GM13976 (cell line): ENCODE results near the gene FXYD1.

Source experiments
- DNase-seq: peaks from one replicate; pipeline ENCODE4 v3.0.0; 2012; ENCODE audit warnings: low spot score
- in situ Hi-C: fragments of 300-500 bp; cut with MboI; formaldehyde crosslinking; loops from one replicate; pipeline ENCODE4 v1.12.0; 2022; ENCODE audit warnings: low sequenced_read_pairs, mixed read lengths, inconsistent platforms; ENCODE audit not compliant: unreplicated experiment
- TF ChIP-seq, protein P1 (sequence below): IDR thresholded peaks from 2 replicates; pipeline ENCODE4 v1.5.1; 2012; ENCODE audit warnings: borderline replicate concordance, mild to moderate bottlenecking; ENCODE audit not compliant: insufficient read depth; ENCODE audit errors: extremely low read depth, missing control alignments, control extremely low read depth

Gene FXYD1

DNA sequence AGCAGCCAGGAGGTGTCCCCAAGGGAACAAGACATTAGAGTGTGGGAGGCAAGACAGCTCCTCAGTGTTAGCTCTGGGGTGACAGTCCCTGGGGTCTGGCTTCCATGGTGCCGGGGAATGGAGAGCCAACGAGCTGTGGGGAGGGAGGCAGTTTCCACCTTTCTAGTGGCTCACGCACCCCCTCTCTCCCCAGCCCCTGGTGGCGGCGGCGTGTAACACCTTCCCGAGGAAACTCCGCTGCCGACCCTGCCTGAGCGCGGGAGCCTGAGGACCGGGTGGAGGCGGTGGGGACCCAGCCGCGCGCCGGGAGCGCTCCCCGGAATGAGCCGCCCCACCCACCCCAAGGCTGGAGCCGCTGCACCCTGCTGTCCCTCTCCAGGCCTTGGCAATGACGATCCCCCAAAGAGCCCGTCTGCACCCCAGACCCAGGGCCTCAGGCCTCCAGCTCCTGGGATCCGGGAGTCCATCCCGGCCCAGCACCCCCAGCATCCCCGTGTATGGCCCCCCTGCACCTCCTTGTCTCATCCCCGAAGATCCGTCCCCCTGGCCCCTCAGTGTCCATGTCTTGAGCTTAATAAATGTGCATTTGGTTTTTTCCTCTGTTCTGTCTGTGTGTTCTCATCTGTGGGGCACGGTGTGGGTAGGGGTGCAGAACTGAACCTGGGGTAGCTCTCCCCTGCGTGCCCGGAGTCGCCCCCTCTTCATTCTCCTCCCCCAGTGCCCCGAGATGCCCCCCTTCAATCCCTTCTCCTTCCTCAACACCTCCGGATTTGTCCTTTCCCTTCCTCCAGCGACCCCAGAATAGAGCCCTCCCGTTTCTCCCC is 15.3 kb downstream of the FXYD1 start:
- peak; percentile 81 for DNase-seq
- TF ChIP-seq, protein P1, sequence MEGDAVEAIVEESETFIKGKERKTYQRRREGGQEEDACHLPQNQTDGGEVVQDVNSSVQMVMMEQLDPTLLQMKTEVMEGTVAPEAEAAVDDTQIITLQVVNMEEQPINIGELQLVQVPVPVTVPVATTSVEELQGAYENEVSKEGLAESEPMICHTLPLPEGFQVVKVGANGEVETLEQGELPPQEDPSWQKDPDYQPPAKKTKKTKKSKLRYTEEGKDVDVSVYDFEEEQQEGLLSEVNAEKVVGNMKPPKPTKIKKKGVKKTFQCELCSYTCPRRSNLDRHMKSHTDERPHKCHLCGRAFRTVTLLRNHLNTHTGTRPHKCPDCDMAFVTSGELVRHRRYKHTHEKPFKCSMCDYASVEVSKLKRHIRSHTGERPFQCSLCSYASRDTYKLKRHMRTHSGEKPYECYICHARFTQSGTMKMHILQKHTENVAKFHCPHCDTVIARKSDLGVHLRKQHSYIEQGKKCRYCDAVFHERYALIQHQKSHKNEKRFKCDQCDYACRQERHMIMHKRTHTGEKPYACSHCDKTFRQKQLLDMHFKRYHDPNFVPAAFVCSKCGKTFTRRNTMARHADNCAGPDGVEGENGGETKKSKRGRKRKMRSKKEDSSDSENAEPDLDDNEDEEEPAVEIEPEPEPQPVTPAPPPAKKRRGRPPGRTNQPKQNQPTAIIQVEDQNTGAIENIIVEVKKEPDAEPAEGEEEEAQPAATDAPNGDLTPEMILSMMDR = peak; percentile 51
- in situ Hi-C loops = no loop called here

DNA sequence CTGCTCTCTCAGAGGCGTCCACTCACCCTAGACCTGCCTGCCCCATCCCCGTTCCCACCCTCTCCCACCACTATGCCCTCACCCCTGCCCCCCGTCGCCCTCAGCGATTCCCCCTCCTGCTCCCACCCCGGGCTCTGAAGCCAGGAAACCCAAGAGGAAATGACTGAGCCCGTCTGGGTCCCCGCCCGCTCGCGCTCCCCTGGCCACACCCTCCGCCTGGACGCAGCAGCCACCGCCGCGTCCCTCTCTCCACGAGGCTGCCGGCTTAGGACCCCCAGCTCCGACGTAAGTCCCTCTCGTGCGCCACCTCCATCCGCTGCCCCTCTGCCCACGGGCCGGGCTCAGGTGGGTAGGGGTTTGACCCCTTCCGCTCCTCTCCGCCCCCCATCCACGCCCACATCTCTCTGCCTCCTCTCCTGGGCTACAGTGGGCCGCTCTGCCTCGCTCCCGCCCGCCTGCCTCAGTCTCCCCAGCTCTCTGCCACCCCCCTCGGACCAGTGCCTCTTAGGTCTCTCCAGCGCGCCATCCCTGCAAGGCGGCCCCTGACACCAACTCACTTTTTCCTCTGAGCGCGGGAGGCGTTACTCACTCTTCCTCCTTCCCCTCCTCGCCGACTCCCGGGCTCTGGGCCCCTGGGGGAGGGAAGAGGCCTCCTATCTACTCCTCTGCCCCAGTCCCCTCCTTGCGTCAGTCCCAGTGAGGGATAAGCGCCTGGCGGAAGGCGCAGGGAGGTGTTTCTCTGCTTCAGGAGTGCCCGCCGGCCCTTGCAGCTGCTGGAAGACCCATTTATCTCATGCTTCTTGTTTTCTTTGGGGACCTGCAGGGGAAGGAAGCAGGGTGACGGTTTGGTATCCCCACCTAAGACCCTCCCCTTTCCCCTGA is 16.1 kb downstream of the FXYD1 start, which contains the start of gene FXYD5:
FXYD5 (plus strand) TSS at position 211 of the 882 bp plus-strand sequence. CDS start 816 bp downstream, outside the sequence.
- TF ChIP-seq, protein P1 = no peak
- in situ Hi-C loops = no loop called here
- DNase-seq = peak; percentile 86

DNA sequence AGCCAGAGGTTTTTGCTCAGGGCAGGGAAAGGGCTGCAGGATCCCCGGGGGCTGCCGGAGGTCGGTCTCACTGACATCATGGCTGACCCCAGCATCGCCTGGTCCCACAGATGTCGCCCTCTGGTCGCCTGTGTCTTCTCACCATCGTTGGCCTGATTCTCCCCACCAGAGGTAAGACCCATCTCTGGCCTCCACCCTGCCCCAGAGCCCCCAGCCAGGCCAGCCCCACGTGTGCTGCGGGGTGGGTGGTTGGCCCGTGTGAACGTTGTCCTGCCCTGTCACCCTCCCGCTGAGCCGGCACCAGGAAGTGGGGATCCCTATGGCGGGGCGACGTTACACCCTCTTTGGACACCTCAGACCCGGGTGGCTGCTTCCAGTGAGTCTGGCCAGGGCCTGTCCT is 16.8 kb downstream of the FXYD1 start:
- in situ Hi-C loops = no loop called here

DNA sequence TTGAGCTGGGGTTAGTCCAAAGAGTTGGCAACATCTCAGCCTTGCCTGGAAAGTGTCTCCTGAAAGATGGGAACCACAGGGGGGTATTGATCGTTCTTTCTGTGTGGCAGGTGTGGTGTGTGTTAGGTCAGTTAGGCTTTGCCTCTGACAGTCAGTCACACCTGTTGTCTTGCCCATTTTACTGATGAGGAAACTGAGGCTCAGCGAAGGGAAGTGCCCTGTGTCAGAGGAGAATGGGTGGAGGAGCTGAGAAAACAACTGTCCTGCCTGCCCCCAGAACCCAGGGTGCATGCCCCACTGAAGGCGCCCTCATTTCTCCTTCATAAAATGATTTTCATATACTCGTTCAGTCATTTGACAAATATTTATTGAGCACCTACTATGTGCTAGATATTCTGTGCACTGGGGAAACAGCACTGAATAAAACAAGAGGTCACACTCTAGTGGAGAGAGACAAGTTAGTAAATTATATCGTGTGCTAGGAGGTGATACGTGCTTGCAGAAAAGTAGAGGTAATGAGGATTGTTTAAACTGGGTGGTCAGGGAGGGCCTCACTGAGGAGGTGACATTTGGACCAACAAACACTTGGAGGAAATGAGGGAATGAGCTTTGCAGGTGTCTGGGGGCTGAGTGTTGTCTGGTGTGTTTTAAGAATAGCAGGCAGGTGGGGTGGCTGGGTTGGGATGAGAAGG is 17.5 kb downstream of the FXYD1 start:
- TF ChIP-seq, protein P1 = no peak
- DNase-seq = no peak
- in situ Hi-C loops = no loop called here

More for the DNA sequence above, 16.8 kb downstream of the FXYD1 start:
- TF ChIP-seq, protein P1 = no peak
- peak; percentile 71 for DNase-seq

DNA sequence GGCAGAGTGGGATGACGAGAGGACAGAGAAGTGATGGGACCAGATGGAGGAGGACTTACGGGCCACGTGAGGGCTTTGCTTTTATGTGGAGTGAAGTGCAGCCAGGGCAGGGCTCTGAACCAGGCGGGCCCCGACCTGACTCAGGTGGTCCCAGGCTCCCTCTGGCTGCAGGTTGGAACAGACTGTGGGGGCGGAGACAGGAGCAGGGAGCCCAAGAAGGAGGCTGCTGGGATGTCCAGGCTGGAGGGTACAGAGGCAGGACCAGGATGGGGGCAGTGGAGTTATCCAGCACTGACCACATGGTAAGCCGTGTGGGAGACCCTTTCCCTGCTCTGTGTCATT is 18.0 kb downstream of the FXYD1 start:
- DNase-seq = no peak
- in situ Hi-C loops = no loop called here
- TF ChIP-seq, protein P1 = no peak

DNA sequence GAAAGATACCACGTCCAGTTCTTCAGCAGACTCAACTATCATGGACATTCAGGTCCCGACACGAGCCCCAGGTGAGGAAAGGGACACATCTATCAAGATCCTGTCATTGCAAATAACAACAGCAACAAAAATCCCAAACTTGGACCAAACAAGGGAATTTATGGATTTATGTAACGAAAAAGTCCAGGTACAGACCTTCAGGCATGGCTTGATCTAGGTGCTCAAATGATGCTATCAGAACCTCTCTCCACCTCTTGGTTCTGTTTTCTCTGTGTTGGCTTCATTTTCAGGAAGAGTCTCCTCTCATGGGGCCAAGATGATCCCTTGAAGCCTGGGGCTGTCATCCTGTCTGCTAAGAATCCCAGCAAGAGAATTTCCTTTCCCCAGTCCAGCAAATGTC is 18.8 kb downstream of the FXYD1 start:
- DNase-seq = no peak
- TF ChIP-seq, protein P1 = no peak
- in situ Hi-C loops = no loop called here
